ENCODE data around the gene ZNF30. TPM values are rescaled to one million over a fixed set of nuclear protein-coding genes. Genes with fewer than 3 reads are reported as not detected.
"Not testable (repeated sequence)": the region's sequence is repeated elsewhere in the genome, so short reads cannot be mapped to it uniquely, and the experiment has no call there.

Gene ZNF30
- total RNA-seq, 4 donors from 2014 or later = 1.3 to 9.6 (median 2.5) TPM

DNA sequence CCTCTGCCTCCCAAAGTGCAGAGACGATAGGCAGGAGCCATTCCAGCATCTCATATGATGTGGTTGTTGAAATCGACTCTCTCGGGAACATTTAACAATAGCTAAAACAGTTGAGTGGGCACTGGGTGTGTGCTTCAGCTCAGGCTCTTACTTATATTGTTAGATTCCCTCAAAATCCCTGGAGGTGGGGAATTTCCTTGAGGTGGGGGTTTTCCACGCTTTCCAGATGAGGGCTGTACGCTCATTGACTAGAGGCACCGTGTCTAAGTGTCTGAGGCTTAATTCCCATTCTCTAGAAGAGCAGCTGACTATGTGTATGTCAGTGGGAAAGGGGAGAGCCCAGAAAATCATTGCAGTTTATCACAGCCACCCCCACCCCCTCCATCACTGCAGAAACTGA is 62.6 kb downstream of the ZNF30 start:
- WGBS = 91% methylated on average over 6 of the region's 6 CpGs
- H3K9me3 ChIP-seq = no peaks in the 10 kb centered on the region
- TF ChIP-seq EP300 (IDR thresholded peaks at IDR 0.05) = no peak
- TF ChIP-seq, protein P1, sequence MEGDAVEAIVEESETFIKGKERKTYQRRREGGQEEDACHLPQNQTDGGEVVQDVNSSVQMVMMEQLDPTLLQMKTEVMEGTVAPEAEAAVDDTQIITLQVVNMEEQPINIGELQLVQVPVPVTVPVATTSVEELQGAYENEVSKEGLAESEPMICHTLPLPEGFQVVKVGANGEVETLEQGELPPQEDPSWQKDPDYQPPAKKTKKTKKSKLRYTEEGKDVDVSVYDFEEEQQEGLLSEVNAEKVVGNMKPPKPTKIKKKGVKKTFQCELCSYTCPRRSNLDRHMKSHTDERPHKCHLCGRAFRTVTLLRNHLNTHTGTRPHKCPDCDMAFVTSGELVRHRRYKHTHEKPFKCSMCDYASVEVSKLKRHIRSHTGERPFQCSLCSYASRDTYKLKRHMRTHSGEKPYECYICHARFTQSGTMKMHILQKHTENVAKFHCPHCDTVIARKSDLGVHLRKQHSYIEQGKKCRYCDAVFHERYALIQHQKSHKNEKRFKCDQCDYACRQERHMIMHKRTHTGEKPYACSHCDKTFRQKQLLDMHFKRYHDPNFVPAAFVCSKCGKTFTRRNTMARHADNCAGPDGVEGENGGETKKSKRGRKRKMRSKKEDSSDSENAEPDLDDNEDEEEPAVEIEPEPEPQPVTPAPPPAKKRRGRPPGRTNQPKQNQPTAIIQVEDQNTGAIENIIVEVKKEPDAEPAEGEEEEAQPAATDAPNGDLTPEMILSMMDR (IDR thresholded peaks at IDR 0.05) = no peak
- TF ChIP-seq POLR2A (IDR thresholded peaks at IDR 0.05; ENCODE audit: low read depth) = no peak
- no peak for TF ChIP-seq POLR2AphosphoS5 (IDR thresholded peaks at IDR 0.05)
- intact Hi-C loops (cut with DNase I) = no loop called here
- no peak for DNase-seq (ENCODE audit: extremely low spot score)
- no peak overlapping the region for H3K4me3 ChIP-seq
- H3K27ac ChIP-seq (replicated peaks in 1 of 4) = no peak overlapping the region
- no peaks in the 10 kb centered on the region for H3K27me3 ChIP-seq
- no peaks in the 10 kb centered on the region for H3K36me3 ChIP-seq
- H3K4me1 ChIP-seq = peaks cover 0 to 13% (median 8%) of the 10 kb centered on the region in 4 donors

GRCh38 chr19:34990578-34991192 is 64.0 kb downstream of the ZNF30 start:
- Histone ChIP-seq H3K27me3 (no peaks in the 10 kb centered on the region), H3K27ac (replicated peaks in 1 of 4) (no peak overlapping the region), H3K9me3 (no peaks in the 10 kb centered on the region), H3K4me1 (peaks cover 3 to 14% (median 13%) of the 10 kb centered on the region in 4 donors), H3K36me3 (no peaks in the 10 kb centered on the region), H3K4me3 (no peak overlapping the region)
- no peak for DNase-seq (ENCODE audit: extremely low spot score)
- 85% methylated on average over 13 of the region's 13 CpGs for WGBS
- intact Hi-C loops (cut with DNase I) = no loop called here
- TF ChIP-seq EP300 (IDR thresholded peaks at IDR 0.05) (no peak), POLR2AphosphoS5 (IDR thresholded peaks at IDR 0.05) (no peak), POLR2A (IDR thresholded peaks at IDR 0.05; ENCODE audit: low read depth) (no peak)
- TF ChIP-seq, protein P1 (IDR thresholded peaks at IDR 0.05) = no peak

DNA sequence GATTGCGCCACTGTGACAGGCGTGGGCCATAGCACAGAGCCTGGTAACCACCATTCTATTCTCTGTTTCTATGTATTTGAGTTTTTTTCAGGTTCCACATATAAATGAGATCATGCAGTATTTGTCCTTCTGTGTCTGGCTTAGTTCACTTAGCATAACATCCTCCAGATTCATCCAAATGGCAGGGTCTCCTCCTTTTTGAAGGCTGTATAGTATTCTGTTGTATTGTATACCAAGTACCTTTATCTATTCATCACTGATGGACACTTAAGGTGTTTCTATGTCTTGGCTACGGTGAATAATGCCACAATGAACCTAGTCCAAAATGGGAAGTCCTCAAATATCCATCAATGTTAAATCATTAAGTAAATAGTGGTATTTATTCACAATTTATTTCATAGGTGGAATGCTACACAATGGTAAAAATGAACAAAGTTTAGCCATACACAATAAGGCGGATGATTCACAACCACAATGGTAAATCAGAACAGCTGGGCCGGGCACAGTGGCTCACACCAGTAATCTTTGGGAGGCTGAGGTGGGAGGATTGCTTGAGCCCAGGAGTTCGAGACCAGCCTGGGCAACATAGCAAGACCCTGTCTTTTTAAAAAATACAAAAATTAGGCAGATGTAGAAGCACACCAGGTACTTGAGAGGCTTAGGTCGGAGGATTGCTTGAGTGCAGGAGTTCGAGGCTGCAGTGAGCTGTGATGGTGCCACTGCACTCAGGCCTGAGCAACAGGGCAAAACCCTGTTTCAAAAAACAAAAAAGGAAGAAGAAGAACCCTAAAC is 65.0 kb downstream of the ZNF30 start:
- no peaks in the 10 kb centered on the region for H3K36me3 ChIP-seq
- no peaks in the 10 kb centered on the region for H3K9me3 ChIP-seq
- H3K4me1 ChIP-seq = peaks cover 0 to 17% (median 15%) of the 10 kb centered on the region in 4 donors
- no peak for TF ChIP-seq POLR2A (IDR thresholded peaks at IDR 0.05; ENCODE audit: low read depth)
- TF ChIP-seq, protein P1 (IDR thresholded peaks at IDR 0.05) = no peak
- TF ChIP-seq EP300 (IDR thresholded peaks at IDR 0.05) = no peak
- TF ChIP-seq POLR2AphosphoS5 (IDR thresholded peaks at IDR 0.05) = no peak
- H3K4me3 ChIP-seq = no peak overlapping the region
- DNase-seq (ENCODE audit: extremely low spot score) = no peak
- 85% methylated on average over 8 of the region's 8 CpGs for WGBS
- intact Hi-C loops (cut with DNase I) = no loop called here
- H3K27me3 ChIP-seq = no peaks in the 10 kb centered on the region
- H3K27ac ChIP-seq (replicated peaks in 1 of 4) = no peak overlapping the region

GRCh38 chr19:34992582-34992981 is 65.9 kb downstream of the ZNF30 start:
- DNase-seq (ENCODE audit: extremely low spot score); H3K27me3 ChIP-seq; H3K27ac ChIP-seq (replicated peaks in 1 of 4); H3K9me3 ChIP-seq; H3K4me3 ChIP-seq; intact Hi-C loops (cut with DNase I); H3K36me3 ChIP-seq: not testable (repeated sequence)
- WGBS = 90% methylated on average over 7 of the region's 7 CpGs
- peaks cover 0 to 25% (median 21%) of the 10 kb centered on the region in 4 donors for H3K4me1 ChIP-seq

DNA sequence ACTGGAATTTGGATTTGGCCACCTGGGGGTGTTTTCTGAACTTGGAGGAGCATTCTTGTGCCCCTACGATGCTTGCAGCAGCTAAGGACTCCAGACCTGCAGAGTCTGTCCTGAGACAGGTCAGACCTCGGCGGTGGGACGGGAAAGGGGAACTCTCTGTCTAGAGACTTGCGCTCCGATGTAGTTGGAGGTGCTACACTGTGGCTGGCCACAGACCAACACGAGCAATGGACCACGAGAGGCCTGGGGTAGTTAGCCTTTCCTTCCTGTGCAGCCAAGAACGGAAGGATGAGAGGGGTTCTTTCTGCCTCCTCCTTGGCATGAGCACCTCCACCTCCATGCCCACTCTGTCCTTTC is 67.6 kb downstream of the ZNF30 start:
- no peaks in the 10 kb centered on the region for H3K27me3 ChIP-seq
- no peak overlapping the region for H3K4me3 ChIP-seq
- 78% methylated on average over 9 of the region's 9 CpGs for WGBS
- no peaks in the 10 kb centered on the region for H3K9me3 ChIP-seq
- DNase-seq (ENCODE audit: extremely low spot score) = no peak
- H3K27ac ChIP-seq (replicated peaks in 1 of 4) = peak overlapping the region; percentile 41 to 65 (median 52)
- no peaks in the 10 kb centered on the region for H3K36me3 ChIP-seq
- intact Hi-C loops (cut with DNase I) = no loop called here
- TF ChIP-seq, protein P1 (IDR thresholded peaks at IDR 0.05) = no peak
- TF ChIP-seq EP300 (IDR thresholded peaks at IDR 0.05) (no peak), POLR2AphosphoS5 (IDR thresholded peaks at IDR 0.05) (no peak), POLR2A (IDR thresholded peaks at IDR 0.05; ENCODE audit: low read depth) (no peak)
- peaks cover 11 to 38% (median 34%) of the 10 kb centered on the region in 4 donors for H3K4me1 ChIP-seq

All from esophagus muscularis mucosa (tissue), 4 donors.